ENCODE results near the gene IL36RN.

The IL36RN gene

DNA sequence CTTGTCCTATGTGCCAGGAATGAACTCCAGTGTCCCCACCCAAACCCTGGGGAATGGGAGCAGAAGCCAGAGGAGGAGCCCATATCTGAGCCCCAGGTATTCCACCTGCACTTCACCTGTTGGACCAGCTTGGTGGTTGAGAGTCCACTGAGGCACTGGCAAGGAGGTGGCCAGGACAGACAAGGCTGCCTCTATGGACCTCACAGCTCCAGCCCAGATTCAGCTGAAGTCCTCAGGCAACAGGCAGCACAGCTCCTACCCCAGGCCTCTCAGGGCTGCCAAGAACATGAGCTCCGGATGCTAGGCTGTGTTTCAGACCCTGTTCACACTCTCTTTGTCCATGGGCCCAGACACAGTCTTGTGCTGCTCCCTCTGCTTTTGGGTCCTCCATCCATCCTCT is 5.9 kb downstream of the IL36RN start:
- Histone ChIP-seq H3K4me1 (no peaks in the 10 kb centered on the region), H3K36me3 (no peaks in the 10 kb centered on the region), H3K27me3 (no peaks in the 10 kb centered on the region), H3K4me3 (ENCODE audit: low read depth, low read length) (no peak overlapping the region), H3K9me3 (no peaks in the 10 kb centered on the region)
- no peak for DNase-seq
- TF ChIP-seq, protein P1, sequence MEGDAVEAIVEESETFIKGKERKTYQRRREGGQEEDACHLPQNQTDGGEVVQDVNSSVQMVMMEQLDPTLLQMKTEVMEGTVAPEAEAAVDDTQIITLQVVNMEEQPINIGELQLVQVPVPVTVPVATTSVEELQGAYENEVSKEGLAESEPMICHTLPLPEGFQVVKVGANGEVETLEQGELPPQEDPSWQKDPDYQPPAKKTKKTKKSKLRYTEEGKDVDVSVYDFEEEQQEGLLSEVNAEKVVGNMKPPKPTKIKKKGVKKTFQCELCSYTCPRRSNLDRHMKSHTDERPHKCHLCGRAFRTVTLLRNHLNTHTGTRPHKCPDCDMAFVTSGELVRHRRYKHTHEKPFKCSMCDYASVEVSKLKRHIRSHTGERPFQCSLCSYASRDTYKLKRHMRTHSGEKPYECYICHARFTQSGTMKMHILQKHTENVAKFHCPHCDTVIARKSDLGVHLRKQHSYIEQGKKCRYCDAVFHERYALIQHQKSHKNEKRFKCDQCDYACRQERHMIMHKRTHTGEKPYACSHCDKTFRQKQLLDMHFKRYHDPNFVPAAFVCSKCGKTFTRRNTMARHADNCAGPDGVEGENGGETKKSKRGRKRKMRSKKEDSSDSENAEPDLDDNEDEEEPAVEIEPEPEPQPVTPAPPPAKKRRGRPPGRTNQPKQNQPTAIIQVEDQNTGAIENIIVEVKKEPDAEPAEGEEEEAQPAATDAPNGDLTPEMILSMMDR (IDR thresholded peaks at IDR 0.05; ENCODE audit: low read depth, low read length) = no peak

DNA sequence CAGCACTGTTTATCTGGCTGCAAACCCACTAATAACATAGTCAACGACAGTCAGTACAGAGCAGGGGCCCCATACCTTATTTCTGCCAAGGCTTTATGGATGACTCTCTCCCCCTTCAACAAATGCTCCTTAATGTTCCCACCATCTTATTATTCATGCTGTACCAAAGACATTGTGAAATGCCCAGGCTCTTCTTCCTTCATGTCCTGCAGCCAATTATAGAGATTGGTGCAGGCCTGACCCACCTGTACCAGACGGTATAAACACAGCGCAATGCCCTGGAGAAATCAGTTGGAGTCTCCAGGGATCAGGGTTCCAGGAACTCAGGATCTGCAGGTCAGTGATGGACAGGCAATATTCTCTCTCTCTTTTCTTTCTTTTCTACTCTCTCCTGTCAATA is 8.7 kb downstream of the IL36RN start, which contains the start of gene IL1F10:
IL1F10 (plus strand) TSS at position 290 of the 400 bp plus-strand sequence. CDS start 4,769 bp downstream, outside the sequence.
- Histone ChIP-seq H3K27me3 (no peaks in the 10 kb centered on the region), H3K36me3 (no peaks in the 10 kb centered on the region), H3K4me1 (no peaks in the 10 kb centered on the region), H3K4me3 (ENCODE audit: low read depth, low read length) (no peak within 1 kb of the TSS), H3K9me3 (no peaks in the 10 kb centered on the region)
- DNase-seq = no peak
- TF ChIP-seq, protein P1 (IDR thresholded peaks at IDR 0.05; ENCODE audit: low read depth, low read length) = no peak

DNA sequence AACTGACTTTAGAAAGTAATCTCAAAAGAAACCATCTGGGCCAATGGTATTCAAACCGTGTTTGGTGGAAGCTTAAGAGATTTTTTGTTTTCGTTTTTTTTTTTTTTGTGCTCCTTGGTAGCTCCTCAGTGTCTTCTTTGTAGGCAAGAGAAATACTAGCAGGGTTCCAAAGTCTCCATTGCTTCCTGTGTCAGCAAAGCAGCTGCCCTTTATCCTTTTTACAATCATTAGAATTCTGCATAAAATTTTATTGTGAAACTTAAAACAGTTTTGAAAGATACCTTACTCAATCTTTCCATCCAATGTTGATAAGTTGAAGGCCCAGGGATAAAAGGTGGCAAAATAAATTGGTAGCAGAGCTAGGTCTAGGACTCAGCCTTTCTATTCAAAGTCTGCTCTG is 9.3 kb downstream of the IL36RN start:
- H3K4me1 ChIP-seq = no peaks in the 10 kb centered on the region
- H3K27me3 ChIP-seq = no peaks in the 10 kb centered on the region
- TF ChIP-seq, protein P1 (IDR thresholded peaks at IDR 0.05; ENCODE audit: low read depth, low read length) = no peak
- no peak overlapping the region for H3K4me3 ChIP-seq (ENCODE audit: low read depth, low read length)
- no peaks in the 10 kb centered on the region for H3K9me3 ChIP-seq
- no peaks in the 10 kb centered on the region for H3K36me3 ChIP-seq
- no peak for DNase-seq

DNA sequence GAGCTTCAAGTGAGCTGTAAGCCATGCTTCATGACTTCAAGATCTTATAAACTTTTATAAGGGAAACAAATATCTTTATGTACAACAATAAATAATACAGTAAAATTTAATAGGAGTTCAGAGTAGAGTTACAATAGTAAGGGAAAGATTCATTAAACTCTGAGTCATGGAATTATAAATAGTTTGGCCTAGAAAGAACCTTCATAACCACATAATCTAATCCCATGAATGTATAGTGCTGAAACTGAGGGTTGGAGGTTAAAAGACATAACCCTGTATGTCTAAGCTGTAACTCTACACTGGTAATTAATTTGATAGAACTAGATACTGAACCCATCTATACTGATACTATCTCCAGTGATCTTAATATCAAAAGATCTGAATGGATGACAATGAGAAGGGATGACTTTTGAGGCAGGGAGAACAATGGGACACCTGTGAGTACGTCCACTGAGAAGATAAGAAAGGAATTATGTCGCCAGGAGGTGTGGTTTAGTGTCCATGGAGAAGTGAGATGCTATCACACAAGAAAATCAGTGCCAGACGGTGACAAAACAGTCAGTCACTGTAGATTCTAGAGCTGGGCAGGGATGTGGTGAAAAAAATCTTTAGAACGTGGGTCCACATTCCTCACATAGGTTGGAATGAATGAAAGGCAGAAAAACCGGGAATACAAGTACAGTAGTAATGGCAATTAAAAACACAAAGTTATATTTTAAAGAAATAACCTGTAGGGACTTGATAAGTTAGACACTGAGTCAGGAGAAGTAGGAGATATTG is 9.9 kb downstream of the IL36RN start:
- no peak for DNase-seq
- H3K4me3 ChIP-seq (ENCODE audit: low read depth, low read length) = no peak overlapping the region
- H3K4me1 ChIP-seq = no peaks in the 10 kb centered on the region
- H3K36me3 ChIP-seq = no peaks in the 10 kb centered on the region
- TF ChIP-seq, protein P1 (IDR thresholded peaks at IDR 0.05; ENCODE audit: low read depth, low read length) = no peak
- no peaks in the 10 kb centered on the region for H3K9me3 ChIP-seq
- H3K27me3 ChIP-seq = no peaks in the 10 kb centered on the region

DNA sequence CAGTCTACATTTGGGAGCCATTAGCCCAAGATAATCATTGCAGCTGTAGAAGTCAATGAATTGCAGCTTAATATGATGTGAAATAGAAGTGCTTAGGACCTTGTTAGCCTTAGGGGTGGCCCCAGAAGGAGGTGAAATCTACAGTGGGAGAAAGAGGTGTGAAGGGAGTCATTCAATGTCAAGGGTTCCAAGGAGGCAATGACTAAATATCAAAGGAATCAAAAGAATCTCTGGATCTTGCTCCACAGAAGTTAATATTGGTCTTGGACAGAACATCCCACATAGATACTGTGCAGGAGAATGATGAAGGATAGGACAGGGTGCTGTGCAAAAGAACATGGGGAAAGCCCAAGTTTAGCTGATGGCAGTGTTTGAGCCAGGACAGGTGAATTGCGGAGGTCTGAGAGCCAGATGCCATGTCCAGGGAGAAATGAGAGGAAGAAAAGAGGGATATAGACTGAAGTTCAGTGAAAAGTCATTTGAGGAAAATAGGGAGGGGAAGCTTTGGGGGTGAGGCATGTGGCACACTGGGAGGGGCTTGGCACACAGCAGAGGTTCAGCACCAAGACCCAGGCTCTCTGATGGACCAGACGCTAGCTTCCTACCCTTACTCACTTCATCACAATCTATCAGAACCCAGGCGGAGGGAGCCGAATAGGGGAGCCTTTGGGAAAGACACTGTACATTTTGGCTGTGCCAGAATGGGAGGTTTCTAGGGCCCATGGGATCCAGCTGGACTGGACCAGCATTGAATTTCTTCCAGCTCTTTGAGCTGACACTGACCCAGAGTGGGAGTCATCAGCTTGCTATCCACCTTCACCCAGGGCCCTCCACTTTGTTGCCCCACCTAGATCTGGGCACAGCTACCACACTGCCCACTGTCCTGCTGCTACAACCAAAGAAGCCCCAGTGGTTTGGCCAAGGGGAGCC is 10.9 kb downstream of the IL36RN start:
- no peak for DNase-seq
- no peaks in the 10 kb centered on the region for H3K36me3 ChIP-seq
- H3K9me3 ChIP-seq = no peaks in the 10 kb centered on the region
- no peaks in the 10 kb centered on the region for H3K4me1 ChIP-seq
- H3K27me3 ChIP-seq = no peaks in the 10 kb centered on the region
- TF ChIP-seq, protein P1 (IDR thresholded peaks at IDR 0.05; ENCODE audit: low read depth, low read length) = no peak
- no peak overlapping the region for H3K4me3 ChIP-seq (ENCODE audit: low read depth, low read length)

Measured in BE2C (cell line).